GM18858 (cell line): ENCODE data around the gene APEX1.

ENCODE experiments used
- ATAC-seq: cut with Tn5 transposase; IDR thresholded peaks from one replicate; pipeline ENCODE4 v1.9.1; 2021; ENCODE audit not compliant: unreplicated experiment

Gene APEX1

GRCh38 chr14:20454516-20455354 is at the start of gene APEX1, which contains the start of gene OSGEP:
TSS of gene APEX1 (plus strand) at chr14:20455226. CDS start at chr14:20455646, 420 bp downstream.
TSS of gene OSGEP (minus strand) at chr14:20454812. CDS start at chr14:20454683, 129 bp downstream.
- ATAC-seq = peak; percentile 80

- ATAC-seq = no peak
These were observed 45.8 kb upstream of the APEX1 start for GRCh38 chr14:20409226-20409625.

- ATAC-seq = peak; percentile 65
These were observed 42.6 kb upstream of the APEX1 start for GRCh38 chr14:20412411-20412810.

GRCh38 chr14:20412876-20413743 is 41.9 kb upstream of the APEX1 start, which contains the start of gene TEP1:
TSS of gene TEP1 (minus strand) at chr14:20413501. CDS start at chr14:20408439, 5,062 bp downstream.
- peak; percentile 40 for ATAC-seq

- ATAC-seq = no peak
These were observed 41.3 kb upstream of the APEX1 start for GRCh38 chr14:20413744-20414082.

- ATAC-seq = peak; percentile 34
These were observed 39.2 kb upstream of the APEX1 start for GRCh38 chr14:20415782-20416206.

GRCh38 chr14:20416223-20416622 is 38.8 kb upstream of the APEX1 start:
- no peak for ATAC-seq

- ATAC-seq = no peak
These were observed 37.5 kb upstream of the APEX1 start for GRCh38 chr14:20417250-20418186.

- ATAC-seq = no peak
These were observed 36.5 kb upstream of the APEX1 start for GRCh38 chr14:20418501-20418909.

- ATAC-seq = no peak
These were observed 35.6 kb upstream of the APEX1 start for GRCh38 chr14:20419419-20419818.

- ATAC-seq = no peak
These were observed 33.8 kb upstream of the APEX1 start for GRCh38 chr14:20421267-20421666.

GRCh38 chr14:20422886-20423285 is 32.1 kb upstream of the APEX1 start:
- ATAC-seq = no peak

GRCh38 chr14:20424851-20425250 is 30.2 kb upstream of the APEX1 start:
- ATAC-seq = no peak

GRCh38 chr14:20427231-20428009 is 27.6 kb upstream of the APEX1 start:
- ATAC-seq = peak; percentile 71

- peak; percentile 22 for ATAC-seq
These were observed 27.0 kb upstream of the APEX1 start for GRCh38 chr14:20428010-20428365.

GRCh38 chr14:20428802-20429201 is 26.2 kb upstream of the APEX1 start:
- no peak for ATAC-seq

GRCh38 chr14:20429801-20430669 is 25.0 kb upstream of the APEX1 start:
- ATAC-seq = no peak

- ATAC-seq = no peak
These were observed 20.1 kb upstream of the APEX1 start for GRCh38 chr14:20434701-20435581.
